Esophagus (tissue), 2 donors: ENCODE data around the gene HBG2. TPM values are rescaled to one million over a fixed set of nuclear protein-coding genes. Genes with fewer than 3 reads are reported as not detected.
"Not testable (repeated sequence)": the region's sequence is repeated elsewhere in the genome, so short reads cannot be mapped to it uniquely, and the experiment has no call there.

Experiments
- H3K27ac ChIP-seq, 2 donors: one replicate each; pipeline ENCODE4 v1.5.1; 2013; ENCODE audit warnings: low read depth in 2 of 2, mild to moderate bottlenecking in 2 of 2, inconsistent platforms in 1 of 2, low read length in 1 of 2, moderate library complexity in 1 of 2
- H3K27me3 ChIP-seq, 2 donors: one replicate each; pipeline ENCODE4 v1.6.1; 2013; ENCODE audit warnings: low read length in 2 of 2, control low read depth in 1 of 2, mild to moderate bottlenecking in 1 of 2; ENCODE audit not compliant: insufficient read depth in 2 of 2, control insufficient read depth in 1 of 2
- H3K36me3 ChIP-seq, 2 donors: one replicate each; pipeline ENCODE4 v1.6.1; 2013; ENCODE audit warnings: low read length in 1 of 2; ENCODE audit not compliant: control insufficient read depth in 2 of 2, insufficient read depth in 2 of 2
- H3K4me1 ChIP-seq, 2 donors: one replicate each; pipeline ENCODE4 v1.6.1; 2013; ENCODE audit warnings: low read length in 1 of 2; ENCODE audit not compliant: control insufficient read depth in 2 of 2, insufficient read depth in 2 of 2
- H3K4me3 ChIP-seq, 2 donors: one replicate each; pipeline ENCODE4 v1.5.1; 2013; ENCODE audit warnings: low read length in 2 of 2, mild to moderate bottlenecking in 2 of 2, low read depth in 1 of 2, moderate library complexity in 1 of 2
- H3K9me3 ChIP-seq, 2 donors: one replicate each; pipeline ENCODE4 v1.6.1; 2013; ENCODE audit warnings: mild to moderate bottlenecking in 2 of 2, low read depth in 1 of 2, low read length in 1 of 2, moderate library complexity in 1 of 2; ENCODE audit not compliant: control insufficient read depth in 2 of 2, insufficient read depth in 1 of 2
- WGBS, 2 donors: extraction: QIAGEN DNeasy Blood & Tissue Kit; methylation state at CpG; one replicate each; pipeline ENCODE4 v1.1.7; 2013; 5-methylcytosine and 5-hydroxymethylcytosine counted together
- polyA plus RNA-seq, 2 donors: library from polyadenylated mRNA; stranded (reverse); fragments of 200-250 nt; gene quantifications; one replicate each; pipeline ENCODE4 v1.2.3, GENCODE V29; 2013
- donor health status: healthy with polysubstance abuse.
- donor health status: Bipolar disorder and iron deficiency.

Gene HBG2
- polyA plus RNA-seq, 2 donors = not detected

DNA sequence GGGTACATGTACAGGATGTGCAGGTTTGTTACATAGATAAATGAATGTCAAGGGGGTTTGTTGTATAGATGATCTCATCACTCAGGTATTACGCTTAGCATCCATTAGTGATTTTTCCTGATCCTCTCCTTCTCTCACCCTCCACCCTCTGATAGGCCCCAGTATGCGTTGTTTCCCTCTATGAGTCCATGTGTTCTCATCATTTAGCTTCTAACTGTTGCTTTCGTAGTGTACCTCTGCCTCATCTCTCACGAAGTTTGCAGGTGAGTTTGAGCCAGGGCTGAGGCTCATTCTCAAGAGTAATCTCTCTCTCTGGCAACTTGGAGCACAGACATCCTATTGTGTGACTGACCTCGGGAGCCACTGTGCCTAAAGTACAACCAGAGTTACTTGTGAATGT, 19.8 kb upstream of the HBG2 start:
- H3K27me3 ChIP-seq = no peaks in the 10 kb centered on the region
- no peaks in the 10 kb centered on the region for H3K4me1 ChIP-seq
- 73 to 79% methylated on average over 5 of the region's 5 CpGs for WGBS, 2 donors

DNA sequence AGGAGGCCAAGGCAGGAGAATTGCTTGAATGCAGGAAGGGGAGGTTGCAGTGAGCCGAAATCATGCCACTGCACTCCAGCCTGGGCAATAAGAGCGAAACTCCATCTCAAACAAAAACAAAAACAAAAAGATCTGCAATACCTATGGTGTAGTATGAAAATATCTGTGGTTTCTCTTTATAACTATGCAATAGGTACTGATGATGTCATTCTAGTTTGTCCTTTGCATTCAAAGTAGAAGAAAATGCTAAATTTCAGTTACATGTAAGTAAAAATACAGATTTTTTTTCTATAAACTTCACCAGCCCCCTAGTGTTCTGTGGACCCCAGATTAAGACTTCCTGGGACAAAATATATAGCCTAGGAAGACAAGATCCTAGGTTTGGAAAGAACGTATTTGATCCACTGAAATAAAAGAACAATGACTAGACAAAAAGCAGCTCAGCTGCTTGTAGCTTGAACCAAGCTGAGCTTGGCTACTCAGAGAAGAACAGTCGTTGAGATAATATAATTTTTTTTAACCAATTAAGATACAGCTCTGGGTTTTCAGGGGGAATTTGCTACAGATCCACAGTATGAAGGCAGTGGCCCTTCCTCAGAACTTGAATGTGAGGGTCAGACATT, 17.9 kb upstream of the HBG2 start:
- no peak overlapping the region for H3K4me3 ChIP-seq
- H3K36me3 ChIP-seq = no peaks in the 10 kb centered on the region
- H3K4me1 ChIP-seq = no peaks in the 10 kb centered on the region
- no peak overlapping the region for H3K27ac ChIP-seq
- no peaks in the 10 kb centered on the region for H3K27me3 ChIP-seq
- H3K9me3 ChIP-seq = peaks cover 0 to 2% of the 10 kb centered on the region in 2 donors
- 64 to 65% methylated on average over 4 of the region's 4 CpGs for WGBS, 2 donors

More for the DNA sequence above, 19.8 kb upstream of the HBG2 start:
- Histone ChIP-seq H3K4me3 (no peak overlapping the region), H3K27ac (no peak overlapping the region), H3K36me3 (no peaks in the 10 kb centered on the region), H3K9me3 (peaks cover 0 to 2% of the 10 kb centered on the region in 2 donors)

- no peak within 1 kb of the TSS for H3K27ac ChIP-seq
- 50 to 53% methylated on average over 4 of the region's 4 CpGs for WGBS, 2 donors
- H3K27me3 ChIP-seq = no peaks in the 10 kb centered on the region
- H3K36me3 ChIP-seq = no peaks in the 10 kb centered on the region
- H3K9me3 ChIP-seq = peaks cover 0 to 2% of the 10 kb centered on the region in 2 donors
- H3K4me1 ChIP-seq = no peaks in the 10 kb centered on the region
- H3K4me3 ChIP-seq = no peak within 1 kb of the TSS
Observed at GRCh38 chr11:5269715-5270147, 15.2 kb upstream of the HBG2 start, which contains the start of gene HBE1. Gene HBE1 (minus strand): TSS chr11:5269945. CDS start chr11:5269890, 55 bp downstream.

GRCh38 chr11:5267033-5267563, 12.5 kb upstream of the HBG2 start:
- Histone ChIP-seq H3K27ac (no peak overlapping the region), H3K36me3 (no peaks in the 10 kb centered on the region), H3K4me3 (no peak overlapping the region), H3K27me3 (no peaks in the 10 kb centered on the region), H3K4me1 (no peaks in the 10 kb centered on the region), H3K9me3 (peaks cover 0 to 2% of the 10 kb centered on the region in 2 donors)
- 78 to 81% methylated on average over 2 of the region's 2 CpGs for WGBS, 2 donors

DNA sequence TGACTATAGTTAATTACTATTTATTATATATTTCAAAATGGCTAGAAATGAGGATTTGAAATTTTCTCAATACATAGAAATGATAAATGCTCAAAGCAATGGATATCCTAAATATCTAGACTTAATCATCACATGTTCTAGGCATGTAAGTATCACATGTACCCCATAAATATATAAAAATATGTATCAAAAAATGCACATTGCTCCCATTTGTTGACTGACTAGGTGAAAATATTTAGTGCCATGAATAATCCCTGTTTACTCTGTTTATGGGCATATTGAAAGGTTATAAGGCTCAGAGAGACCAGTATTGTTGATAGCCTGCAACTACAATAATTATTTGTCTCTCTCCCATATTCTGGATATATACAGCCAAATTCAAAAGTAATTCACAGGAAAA, 12.0 kb upstream of the HBG2 start:
- Histone ChIP-seq H3K36me3 (no peaks in the 10 kb centered on the region), H3K9me3 (peaks cover 0 to 2% of the 10 kb centered on the region in 2 donors), H3K4me3 (no peak overlapping the region), H3K27me3 (no peaks in the 10 kb centered on the region), H3K27ac (no peak overlapping the region), H3K4me1 (no peaks in the 10 kb centered on the region)

- H3K27ac ChIP-seq = no peak overlapping the region
- no peaks in the 10 kb centered on the region for H3K36me3 ChIP-seq
- no peak overlapping the region for H3K4me3 ChIP-seq
- no peaks in the 10 kb centered on the region for H3K27me3 ChIP-seq
- peaks cover 0 to 2% of the 10 kb centered on the region in 2 donors for H3K9me3 ChIP-seq
- H3K4me1 ChIP-seq = no peaks in the 10 kb centered on the region
- 42% methylated on average over 2 of the region's 2 CpGs for WGBS, 2 donors
Observed at GRCh38 chr11:5265832-5266231, 11.3 kb upstream of the HBG2 start.

DNA sequence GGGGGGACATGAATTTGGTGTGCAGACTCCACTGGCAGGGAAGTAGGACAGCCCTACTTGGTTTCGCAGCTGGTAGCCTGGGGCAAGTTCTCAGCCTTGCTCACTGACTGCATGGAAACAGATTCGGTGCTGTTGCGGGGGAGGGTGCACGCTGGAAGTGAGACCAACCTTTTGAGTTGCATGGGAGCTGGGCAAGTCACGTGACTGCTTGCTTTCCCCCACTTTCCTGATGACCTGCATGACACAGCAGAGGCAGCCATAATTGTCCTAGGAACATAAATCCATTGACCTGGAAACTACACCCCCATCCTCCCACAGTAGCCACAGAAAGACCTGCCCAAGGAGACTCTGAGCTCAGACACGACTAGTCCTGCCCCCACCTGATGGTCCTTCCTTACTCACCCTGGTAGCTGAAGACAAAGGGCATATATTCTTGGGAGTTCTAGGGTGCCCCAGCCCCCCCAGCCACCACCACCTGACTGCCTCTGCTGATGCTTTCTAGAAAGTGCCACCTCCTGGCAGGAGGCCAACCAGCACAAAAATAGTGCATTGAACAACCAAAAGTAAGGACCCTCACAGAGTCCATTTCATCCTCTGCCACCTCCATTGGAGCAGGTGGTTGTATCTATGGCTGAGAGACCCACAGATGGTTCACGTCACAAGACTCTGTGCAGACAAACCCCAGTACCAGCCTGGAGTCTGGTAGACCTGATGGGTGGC, 4.1 kb upstream of the HBG2 start:
- 75 to 77% methylated on average over 7 of the region's 7 CpGs for WGBS, 2 donors
- Histone ChIP-seq H3K27me3 (no peaks in the 10 kb centered on the region), H3K27ac (no peak overlapping the region), H3K36me3 (no peaks in the 10 kb centered on the region), H3K4me3 (no peak overlapping the region), H3K4me1 (no peaks in the 10 kb centered on the region), H3K9me3 (peaks cover 2 to 3% of the 10 kb centered on the region in 2 donors)

- no peak overlapping the region for H3K4me3 ChIP-seq
- 22 to 26% methylated on average over 2 of the region's 2 CpGs for WGBS, 2 donors
Observed at GRCh38 chr11:5257296-5257695, 2.7 kb upstream of the HBG2 start.

GRCh38 chr11:5254023-5254422, 558 bp downstream of the HBG2 start:
- H3K27ac ChIP-seq, H3K4me3 ChIP-seq: not testable (repeated sequence)
- 62 to 75% methylated on average over 2 of the region's 2 CpGs for WGBS, 2 donors

More at GRCh38 chr11:5257296-5257695, 2.7 kb upstream of the HBG2 start:
- no peak overlapping the region for H3K27ac ChIP-seq
- H3K4me1 ChIP-seq = no peaks in the 10 kb centered on the region
- H3K27me3 ChIP-seq = no peaks in the 10 kb centered on the region
- no peaks in the 10 kb centered on the region for H3K36me3 ChIP-seq
- peaks cover 2 to 3% of the 10 kb centered on the region in 2 donors for H3K9me3 ChIP-seq

More at GRCh38 chr11:5254023-5254422, 558 bp downstream of the HBG2 start:
- H3K4me1 ChIP-seq, H3K36me3 ChIP-seq, H3K9me3 ChIP-seq, H3K27me3 ChIP-seq: not testable (repeated sequence)
